ENCODE results near the gene FUT2. TPM values are rescaled to one million over a fixed set of nuclear protein-coding genes. Genes with fewer than 3 reads are reported as not detected.

FUT2 gene
- total RNA-seq, 1 experiment from 2014 or later: 12.5 TPM

GRCh38 chr19:48750351-48750750 lies 54.6 kb downstream of the FUT2 start:
- ChIA-PET POLR2A (no interaction called here), RAD21 (ENCODE audit: low non-redundant PET in 1 of 2, low total read pairs in 2 of 2, uncharacterized antibody in 2 of 2, unreplicated experiment in 2 of 2) (no interaction called here)

More at GRCh38 chr19:48750351-48750750, 54.6 kb downstream of the FUT2 start:
- no peak overlapping the region for H2AFZ ChIP-seq (ENCODE audit: low read depth, low read length, poor library complexity, severe bottlenecking)
- no peak overlapping the region; the same call in 1 of the 2 replicates for H3K27ac ChIP-seq (ENCODE audit: low read depth, low read length)
- DNase-seq (ENCODE audit: low read depth, low spot score) (no peak), ATAC-seq (no peak)
- peaks cover 43% of the 10 kb centered on the region for H3K79me2 ChIP-seq (ENCODE audit: insufficient read depth, low read length)
- H3K36me3 ChIP-seq (ENCODE audit: control insufficient read depth in 1 of 2, insufficient read depth in 2 of 2, low read length in 2 of 2): peaks cover 14 to 27% of the 10 kb centered on the region in 2 experiments; a peak in 3 of 4 replicates
- no peaks in the 10 kb centered on the region for H4K20me1 ChIP-seq (ENCODE audit: insufficient read depth)
- intact Hi-C loops (cut with micrococcal nuclease): no loop called here
- H3K4me3 ChIP-seq (replicated peaks in 1 of 2; ENCODE audit: low read depth in 1 of 2, low read length in 2 of 2): no peak overlapping the region
- H3K27me3 ChIP-seq (ENCODE audit: insufficient read depth, low read length): no peaks in the 10 kb centered on the region
- H3K4me1 ChIP-seq (ENCODE audit: control insufficient read depth in 1 of 2, insufficient read depth in 2 of 2, low read length in 2 of 2): peaks cover 19 to 42% of the 10 kb centered on the region in 2 experiments
- TF ChIP-seq FOSL1 (IDR thresholded peaks at IDR 0.05; ENCODE audit: low read depth) (no peak), POLR2A (IDR thresholded peaks at IDR 0.05; ENCODE audit: borderline replicate concordance, extremely low read depth, insufficient read depth, insufficient read length) (no peak), SRF (IDR thresholded peaks at IDR 0.05; ENCODE audit: low read depth) (no peak), EGR1 (IDR thresholded peaks at IDR 0.05; ENCODE audit: low read depth) (no peak), CEBPB (IDR thresholded peaks at IDR 0.05; ENCODE audit: low read depth) (no peak), EZH2 (IDR thresholded peaks at IDR 0.05) (no peak), JUND (IDR thresholded peaks at IDR 0.05) (no peak), CBX3 (IDR thresholded peaks at IDR 0.05; ENCODE audit: low read depth) (no peak), MAX (IDR thresholded peaks at IDR 0.05) (no peak), SP1 (IDR thresholded peaks at IDR 0.05; ENCODE audit: low read depth) (no peak)
- TF ChIP-seq, protein P1, sequence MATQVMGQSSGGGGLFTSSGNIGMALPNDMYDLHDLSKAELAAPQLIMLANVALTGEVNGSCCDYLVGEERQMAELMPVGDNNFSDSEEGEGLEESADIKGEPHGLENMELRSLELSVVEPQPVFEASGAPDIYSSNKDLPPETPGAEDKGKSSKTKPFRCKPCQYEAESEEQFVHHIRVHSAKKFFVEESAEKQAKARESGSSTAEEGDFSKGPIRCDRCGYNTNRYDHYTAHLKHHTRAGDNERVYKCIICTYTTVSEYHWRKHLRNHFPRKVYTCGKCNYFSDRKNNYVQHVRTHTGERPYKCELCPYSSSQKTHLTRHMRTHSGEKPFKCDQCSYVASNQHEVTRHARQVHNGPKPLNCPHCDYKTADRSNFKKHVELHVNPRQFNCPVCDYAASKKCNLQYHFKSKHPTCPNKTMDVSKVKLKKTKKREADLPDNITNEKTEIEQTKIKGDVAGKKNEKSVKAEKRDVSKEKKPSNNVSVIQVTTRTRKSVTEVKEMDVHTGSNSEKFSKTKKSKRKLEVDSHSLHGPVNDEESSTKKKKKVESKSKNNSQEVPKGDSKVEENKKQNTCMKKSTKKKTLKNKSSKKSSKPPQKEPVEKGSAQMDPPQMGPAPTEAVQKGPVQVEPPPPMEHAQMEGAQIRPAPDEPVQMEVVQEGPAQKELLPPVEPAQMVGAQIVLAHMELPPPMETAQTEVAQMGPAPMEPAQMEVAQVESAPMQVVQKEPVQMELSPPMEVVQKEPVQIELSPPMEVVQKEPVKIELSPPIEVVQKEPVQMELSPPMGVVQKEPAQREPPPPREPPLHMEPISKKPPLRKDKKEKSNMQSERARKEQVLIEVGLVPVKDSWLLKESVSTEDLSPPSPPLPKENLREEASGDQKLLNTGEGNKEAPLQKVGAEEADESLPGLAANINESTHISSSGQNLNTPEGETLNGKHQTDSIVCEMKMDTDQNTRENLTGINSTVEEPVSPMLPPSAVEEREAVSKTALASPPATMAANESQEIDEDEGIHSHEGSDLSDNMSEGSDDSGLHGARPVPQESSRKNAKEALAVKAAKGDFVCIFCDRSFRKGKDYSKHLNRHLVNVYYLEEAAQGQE (IDR thresholded peaks at IDR 0.05; ENCODE audit: low read depth): no peak
- H3K9me3 ChIP-seq (ENCODE audit: control insufficient read depth in 1 of 2, insufficient read depth in 1 of 2, low read depth in 1 of 2, low read length in 2 of 2): no peaks in the 10 kb centered on the region
- H3K4me2 ChIP-seq (ENCODE audit: low read length): no peak overlapping the region
- no peak overlapping the region for H3K9ac ChIP-seq (ENCODE audit: low read length)
- CTCF ChIA-PET: no interaction called here
- H3K9me2 ChIP-seq (ENCODE audit: insufficient read depth): no peaks in the 10 kb centered on the region
- BruUV-seq (replicated peaks): no TSS peak

Data from HCT116 (cell line).